HG02981 (cell line): ENCODE measurements around the gene HSPBP1.

Source experiments
- ATAC-seq: cut with Tn5 transposase; IDR thresholded peaks from one replicate; pipeline ENCODE4 v1.9.1; 2021; ENCODE audit warnings: mild to moderate bottlenecking, moderate library complexity; ENCODE audit not compliant: unreplicated experiment

Gene HSPBP1

GRCh38 chr19:55276720-55277430 lies 3.0 kb downstream of the HSPBP1 start:
- ATAC-seq, result no peak

- ATAC-seq, result peak; percentile 49
Observed at GRCh38 chr19:55275851-55276719, 3.8 kb downstream of the HSPBP1 start.

- no peak for ATAC-seq
Observed at GRCh38 chr19:55273978-55274707, 5.8 kb downstream of the HSPBP1 start.

- ATAC-seq, result no peak
Observed at GRCh38 chr19:55272142-55272541, 7.8 kb downstream of the HSPBP1 start.

- no peak for ATAC-seq
Observed at GRCh38 chr19:55270172-55270942, 9.6 kb downstream of the HSPBP1 start.

GRCh38 chr19:55269299-55269698 lies 10.6 kb downstream of the HSPBP1 start:
- no peak for ATAC-seq

- ATAC-seq, result no peak
Observed at GRCh38 chr19:55266840-55267239, 13.1 kb downstream of the HSPBP1 start.

GRCh38 chr19:55266404-55266803 lies 13.5 kb downstream of the HSPBP1 start:
- ATAC-seq, result no peak

- no peak for ATAC-seq
Observed at GRCh38 chr19:55265723-55266386, 14.1 kb downstream of the HSPBP1 start.

- no peak for ATAC-seq
Observed at GRCh38 chr19:55265173-55265572, 14.7 kb downstream of the HSPBP1 start.

- no peak for ATAC-seq
Observed at GRCh38 chr19:55264531-55264930, 15.4 kb downstream of the HSPBP1 start.

- no peak for ATAC-seq
Observed at GRCh38 chr19:55262359-55262758, 17.6 kb downstream of the HSPBP1 start.

- ATAC-seq, result no peak
Observed at GRCh38 chr19:55261671-55262126, 18.2 kb downstream of the HSPBP1 start.

- no peak for ATAC-seq
Observed at GRCh38 chr19:55259540-55260210, 20.2 kb downstream of the HSPBP1 start.

- peak; percentile 68 for ATAC-seq
Observed at GRCh38 chr19:55258828-55259539, 20.9 kb downstream of the HSPBP1 start, which contains the start of gene PPP6R1. Gene PPP6R1 (minus strand): TSS chr19:55259017. CDS start chr19:55247103, 11,914 bp downstream.

GRCh38 chr19:55258476-55258827 lies 21.5 kb downstream of the HSPBP1 start:
- peak; percentile 5 for ATAC-seq

- no peak for ATAC-seq
Observed at GRCh38 chr19:55257461-55258420, 22.2 kb downstream of the HSPBP1 start.
